Type B pancreatic cell (in vitro differentiated cells): Measurements from ENCODE around the gene CCSAP. TPM values are rescaled to one million over a fixed set of nuclear protein-coding genes. Genes with fewer than 3 reads are reported as not detected.
"Not testable (repeated sequence)": the region's sequence is repeated elsewhere in the genome, so short reads cannot be mapped to it uniquely, and the experiment has no call there.

Experiments
- DNase-seq: peaks from one replicate; pipeline ENCODE4 v3.0.0; 2021; ENCODE audit warnings: mixed read lengths; ENCODE audit not compliant: unreplicated experiment; ENCODE audit errors: extremely low spot score
- H3K27ac Mint-ChIP-seq: 2 replicates; pipeline ENCODE4 v1.8.0; 2021; ENCODE audit warnings: mild to moderate bottlenecking, mixed read lengths
- H3K27me3 Mint-ChIP-seq: 2 replicates; pipeline ENCODE4 v1.8.0; 2021; ENCODE audit warnings: mixed read lengths
- H3K36me3 Mint-ChIP-seq: 2 replicates; pipeline ENCODE4 v1.8.0; 2021; ENCODE audit warnings: mixed read lengths
- H3K4me1 Mint-ChIP-seq: one replicate; pipeline ENCODE4 v1.8.0; 2021; ENCODE audit warnings: mixed read lengths; ENCODE audit not compliant: unreplicated experiment
- H3K4me3 Mint-ChIP-seq: 2 replicates; pipeline ENCODE4 v1.8.0; 2021; ENCODE audit warnings: mild to moderate bottlenecking, mixed read lengths
- H3K9me3 Mint-ChIP-seq: 2 replicates; pipeline ENCODE4 v1.8.0; 2021; ENCODE audit warnings: mixed read lengths
- total RNA-seq: library from RNA; stranded (reverse); gene quantifications from 2 replicates; pipeline ENCODE4 v1.2.1, GENCODE V29; 2021; ENCODE audit warnings: low replicate concordance
- TF ChIP-seq, protein P1 (sequence below): fragments of 200-600 bp; sonication (generic); conservative IDR thresholded peaks from 2 replicates; pipeline ENCODE4 v1.5.0; 2021; ENCODE audit warnings: antibody characterized with exemption, mild to moderate bottlenecking

CCSAP gene
- total RNA-seq, 1 donor from 2014 or later = 9.6 TPM

DNA sequence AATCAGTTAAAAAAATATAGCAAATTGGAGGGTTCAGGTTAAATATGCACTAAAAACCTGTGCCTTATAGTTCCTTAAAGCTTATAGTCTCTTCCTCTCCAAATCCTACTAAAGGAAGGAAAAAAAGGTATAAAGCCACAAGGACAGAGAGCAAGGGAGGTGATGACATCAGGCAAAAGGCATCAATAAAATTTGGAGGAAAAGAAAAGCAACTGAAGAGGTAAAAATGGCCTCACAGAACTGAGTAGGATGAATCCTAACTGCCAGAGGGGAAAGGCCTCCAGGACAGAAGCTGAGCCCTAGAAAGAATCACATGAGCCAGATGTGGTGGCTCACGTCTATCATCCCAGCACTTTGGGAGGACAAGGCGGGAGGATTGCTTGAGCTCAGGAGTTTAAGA is 8.1 kb downstream of the CCSAP start:
- Mint-ChIP-seq H3K27me3 (no peaks in the 10 kb centered on the region), H3K27ac (no peak overlapping the region), H3K4me3 (no peak overlapping the region), H3K4me1 (peaks cover 12% of the 10 kb centered on the region), H3K9me3 (no peaks in the 10 kb centered on the region), H3K36me3 (peaks cover 11% of the 10 kb centered on the region)
- no peak for DNase-seq
- TF ChIP-seq, protein P1, sequence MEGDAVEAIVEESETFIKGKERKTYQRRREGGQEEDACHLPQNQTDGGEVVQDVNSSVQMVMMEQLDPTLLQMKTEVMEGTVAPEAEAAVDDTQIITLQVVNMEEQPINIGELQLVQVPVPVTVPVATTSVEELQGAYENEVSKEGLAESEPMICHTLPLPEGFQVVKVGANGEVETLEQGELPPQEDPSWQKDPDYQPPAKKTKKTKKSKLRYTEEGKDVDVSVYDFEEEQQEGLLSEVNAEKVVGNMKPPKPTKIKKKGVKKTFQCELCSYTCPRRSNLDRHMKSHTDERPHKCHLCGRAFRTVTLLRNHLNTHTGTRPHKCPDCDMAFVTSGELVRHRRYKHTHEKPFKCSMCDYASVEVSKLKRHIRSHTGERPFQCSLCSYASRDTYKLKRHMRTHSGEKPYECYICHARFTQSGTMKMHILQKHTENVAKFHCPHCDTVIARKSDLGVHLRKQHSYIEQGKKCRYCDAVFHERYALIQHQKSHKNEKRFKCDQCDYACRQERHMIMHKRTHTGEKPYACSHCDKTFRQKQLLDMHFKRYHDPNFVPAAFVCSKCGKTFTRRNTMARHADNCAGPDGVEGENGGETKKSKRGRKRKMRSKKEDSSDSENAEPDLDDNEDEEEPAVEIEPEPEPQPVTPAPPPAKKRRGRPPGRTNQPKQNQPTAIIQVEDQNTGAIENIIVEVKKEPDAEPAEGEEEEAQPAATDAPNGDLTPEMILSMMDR = no peak

DNA sequence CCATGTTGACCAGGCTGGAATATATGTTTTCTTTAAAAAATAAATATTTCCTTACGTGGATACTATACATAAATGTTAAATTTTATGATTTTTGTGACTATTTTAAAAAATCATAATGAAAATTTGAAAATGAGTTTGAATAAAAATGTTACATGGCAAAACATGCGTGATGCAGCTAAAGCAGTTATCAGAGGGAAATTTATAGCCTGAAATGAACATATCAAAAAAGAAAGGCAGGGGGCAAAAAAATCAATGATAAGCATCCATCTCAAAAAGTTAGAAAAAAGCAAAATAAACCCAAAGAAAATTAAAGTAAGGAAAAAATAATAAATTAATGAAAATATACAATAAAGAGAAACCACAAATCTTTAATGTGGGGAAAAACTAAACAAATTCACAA is 8.6 kb downstream of the CCSAP start:
- Mint-ChIP-seq H3K4me1 (peaks cover 7% of the 10 kb centered on the region), H3K9me3 (no peaks in the 10 kb centered on the region), H3K36me3 (peaks cover 7% of the 10 kb centered on the region), H3K27me3 (no peaks in the 10 kb centered on the region), H3K27ac (no peak overlapping the region), H3K4me3 (no peak overlapping the region)
- TF ChIP-seq, protein P1 = no peak
- no peak for DNase-seq

- Mint-ChIP-seq H3K4me1 (peaks cover 9% of the 10 kb centered on the region), H3K4me3 (no peak overlapping the region), H3K27me3 (no peaks in the 10 kb centered on the region), H3K36me3 (peaks cover 24% of the 10 kb centered on the region), H3K9me3 (no peaks in the 10 kb centered on the region), H3K27ac (no peak overlapping the region)
- no peak for DNase-seq
- TF ChIP-seq, protein P1 = no peak
Measured at GRCh38 chr1:229328598-229329362, 14.1 kb downstream of the CCSAP start.

DNA sequence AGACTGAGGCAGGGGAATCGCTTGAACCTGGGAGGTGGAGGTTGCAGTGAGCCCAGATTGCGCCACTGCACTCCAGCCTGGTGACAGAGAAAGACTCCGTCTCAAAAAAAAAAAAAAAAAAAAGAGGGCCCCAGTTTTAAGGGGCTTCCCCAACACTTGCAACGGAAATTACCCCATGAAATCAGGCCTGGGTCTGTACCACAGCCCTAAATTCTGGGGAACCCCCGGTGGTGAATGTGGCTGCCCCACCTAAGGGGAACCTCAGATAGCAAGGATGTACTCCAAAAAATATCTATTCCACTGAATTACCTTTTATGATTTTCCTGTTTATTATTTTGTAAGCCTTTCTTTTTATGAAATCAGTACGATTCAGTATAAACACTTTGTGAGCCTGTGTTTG is 15.1 kb downstream of the CCSAP start:
- H3K27me3 Mint-ChIP-seq, H3K4me1 Mint-ChIP-seq, H3K4me3 Mint-ChIP-seq, H3K9me3 Mint-ChIP-seq, H3K27ac Mint-ChIP-seq, DNase-seq: not testable (repeated sequence)
- H3K36me3 Mint-ChIP-seq = peaks cover 27% of the 10 kb centered on the region

- H3K36me3 Mint-ChIP-seq = peaks cover 33% of the 10 kb centered on the region
- H3K9me3 Mint-ChIP-seq = no peaks in the 10 kb centered on the region
- H3K4me1 Mint-ChIP-seq = peaks cover 9% of the 10 kb centered on the region
- DNase-seq = no peak
- no peak overlapping the region for H3K27ac Mint-ChIP-seq
- TF ChIP-seq, protein P1 = no peak
- no peak overlapping the region for H3K4me3 Mint-ChIP-seq
- H3K27me3 Mint-ChIP-seq = no peaks in the 10 kb centered on the region
Measured at GRCh38 chr1:229326601-229327000, 16.2 kb downstream of the CCSAP start.

DNA sequence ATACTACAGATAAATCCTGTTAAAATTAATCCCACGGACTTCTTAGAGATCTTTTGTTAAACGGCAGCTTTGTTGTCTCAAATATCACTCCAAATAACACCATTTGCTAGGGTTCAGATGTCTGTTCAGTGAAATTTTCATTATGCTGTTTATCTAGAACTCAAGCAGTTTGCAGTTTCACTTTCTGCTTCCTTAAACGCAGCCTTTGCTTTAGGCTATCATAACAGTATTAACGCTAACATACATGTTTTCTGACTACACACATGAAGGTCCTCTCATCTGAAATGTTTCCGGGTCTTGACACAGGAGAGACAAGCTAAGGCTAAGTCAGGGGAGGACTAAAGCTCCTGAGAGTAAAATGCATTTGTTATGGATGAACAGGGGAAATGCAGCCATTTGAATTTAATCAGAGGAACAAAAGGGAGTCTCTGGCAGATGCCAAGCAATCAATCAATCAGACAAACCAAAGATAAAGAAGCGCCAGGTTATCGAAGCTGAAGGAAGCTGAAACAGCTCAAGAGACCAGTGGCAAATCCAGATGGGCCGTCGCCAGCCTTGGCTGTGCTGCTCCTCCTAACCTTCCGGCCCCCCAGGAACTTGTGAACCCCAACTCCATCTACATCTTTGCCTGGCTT is 16.9 kb downstream of the CCSAP start:
- H3K9me3 Mint-ChIP-seq = no peaks in the 10 kb centered on the region
- peaks cover 35% of the 10 kb centered on the region for H3K36me3 Mint-ChIP-seq
- H3K27ac Mint-ChIP-seq = no peak overlapping the region
- peaks cover 9% of the 10 kb centered on the region for H3K4me1 Mint-ChIP-seq
- TF ChIP-seq, protein P1 = no peak
- H3K4me3 Mint-ChIP-seq = no peak overlapping the region
- no peak for DNase-seq
- H3K27me3 Mint-ChIP-seq = no peaks in the 10 kb centered on the region
